ENCODE measurements around the gene SLFN12L.

GRCh38 chr17:35557353-35557752, 19.9 kb upstream of the SLFN12L start:
- TF ChIP-seq POLR2A (IDR thresholded peaks at IDR 0.05) = no peak
- TF ChIP-seq CTCF (IDR thresholded peaks at IDR 0.05) = no peak
